NCI-H2196 (cell line): ENCODE measurements around the gene OR14K1.
"Not testable (repeated sequence)": the region's sequence is repeated elsewhere in the genome, so short reads cannot be mapped to it uniquely, and the experiment has no call there.

Experiments used
- DNase-seq: peaks from one replicate; lab custom pipeline; 2025; ENCODE audit not compliant: unreplicated experiment; lab: John Stamatoyannopoulos, UW

The OR14K1 gene, protein sequence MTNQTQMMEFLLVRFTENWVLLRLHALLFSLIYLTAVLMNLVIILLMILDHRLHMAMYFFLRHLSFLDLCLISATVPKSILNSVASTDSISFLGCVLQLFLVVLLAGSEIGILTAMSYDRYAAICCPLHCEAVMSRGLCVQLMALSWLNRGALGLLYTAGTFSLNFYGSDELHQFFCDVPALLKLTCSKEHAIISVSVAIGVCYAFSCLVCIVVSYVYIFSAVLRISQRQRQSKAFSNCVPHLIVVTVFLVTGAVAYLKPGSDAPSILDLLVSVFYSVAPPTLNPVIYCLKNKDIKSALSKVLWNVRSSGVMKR

DNA sequence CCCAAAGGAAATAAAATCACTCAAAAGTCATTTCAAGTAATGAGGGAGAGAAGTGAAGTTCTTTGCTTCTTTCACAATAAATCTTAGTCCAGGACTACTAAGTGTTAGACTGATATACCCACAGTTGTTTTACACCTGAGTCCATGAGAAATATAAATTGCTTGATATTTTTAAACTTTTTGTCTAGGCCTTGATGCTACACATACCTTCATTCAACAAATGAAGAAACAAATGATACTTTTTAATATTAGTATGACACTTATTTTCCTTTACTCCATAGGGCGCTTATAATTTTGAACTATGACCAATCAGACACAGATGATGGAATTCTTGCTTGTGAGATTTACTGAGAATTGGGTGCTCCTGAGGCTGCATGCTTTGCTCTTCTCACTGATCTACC is at the start of gene OR14K1:
OR14K1 (plus strand) TSS at position 301 of the 400 bp plus-strand sequence; CDS start at position 301, 0 bp downstream.
- DNase-seq: no peak

- DNase-seq: no peak
These were observed 37.1 kb upstream of the OR14K1 start for GRCh38 chr1:247701338-247701737.

- not testable (repeated sequence) for DNase-seq
These were observed 27.7 kb upstream of the OR14K1 start for GRCh38 chr1:247710681-247711080.

- no peak for DNase-seq
These were observed 24.7 kb upstream of the OR14K1 start for GRCh38 chr1:247713753-247714152.

DNA sequence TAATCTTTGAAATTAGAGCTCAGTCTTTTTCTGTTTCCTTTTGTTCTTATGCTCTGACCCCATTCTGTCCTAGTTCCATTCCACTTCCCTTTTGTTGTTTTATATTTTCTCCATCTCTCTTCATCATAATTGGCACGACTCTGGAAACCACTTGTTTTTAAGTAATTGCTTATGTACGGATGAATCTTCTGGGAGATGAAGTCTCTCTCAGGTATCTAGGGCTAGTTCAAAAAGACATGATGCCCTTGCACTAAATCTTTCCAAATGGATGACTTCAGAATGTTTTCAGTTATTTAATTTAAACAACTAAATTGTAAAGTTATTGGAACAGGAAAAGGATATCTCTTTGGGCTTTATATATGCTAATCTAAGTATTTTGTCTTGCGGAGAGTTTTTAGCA is 21.9 kb upstream of the OR14K1 start, which contains the start of gene OR6F1:
OR6F1 (minus strand) TSS at position 101 of the 400 bp plus-strand sequence. CDS start 3,891 bp downstream, outside the sequence.
- DNase-seq: no peak

DNA sequence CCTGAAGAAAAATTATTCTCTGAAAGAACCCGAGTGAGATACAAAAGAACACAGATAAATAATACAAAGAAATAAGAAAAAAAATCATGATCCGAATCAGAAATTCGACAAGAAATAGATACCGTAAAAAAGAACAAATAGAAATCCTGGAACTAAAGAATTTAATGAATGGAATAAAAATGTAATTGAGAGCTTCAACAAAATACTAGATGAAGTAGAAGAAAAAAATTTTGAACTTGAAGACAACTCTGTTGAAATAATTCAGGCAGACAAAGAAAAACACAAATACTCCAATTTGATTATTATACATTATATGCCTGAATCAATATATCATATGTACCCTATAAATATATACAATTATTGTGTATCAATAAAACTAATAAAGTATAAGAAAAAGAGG is 17.2 kb upstream of the OR14K1 start:
- no peak for DNase-seq

- no peak for DNase-seq
These were observed 2.3 kb downstream of the OR14K1 start for GRCh38 chr1:247740721-247741120.

DNA sequence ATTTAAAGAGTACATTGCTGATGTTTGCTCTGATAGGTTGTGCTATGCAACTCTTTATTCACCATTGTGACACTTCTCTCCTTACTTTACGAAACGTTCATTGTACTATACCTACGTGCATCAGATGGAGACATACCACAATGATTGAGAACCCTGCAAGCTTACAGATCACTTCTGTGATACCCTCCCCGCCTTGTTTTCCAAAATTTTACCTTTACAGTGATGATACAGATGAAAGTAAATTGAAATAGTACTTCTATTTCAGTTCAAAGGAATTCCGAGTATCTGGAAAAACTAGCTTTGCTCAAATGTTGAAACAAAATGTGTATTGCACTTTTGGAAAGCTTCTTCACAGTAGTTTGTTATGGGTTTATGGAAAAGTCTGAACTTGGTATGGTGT is 3.3 kb downstream of the OR14K1 start:
- DNase-seq: no peak

- not testable (repeated sequence) for DNase-seq
These were observed 3.9 kb downstream of the OR14K1 start for GRCh38 chr1:247742215-247742760.

DNA sequence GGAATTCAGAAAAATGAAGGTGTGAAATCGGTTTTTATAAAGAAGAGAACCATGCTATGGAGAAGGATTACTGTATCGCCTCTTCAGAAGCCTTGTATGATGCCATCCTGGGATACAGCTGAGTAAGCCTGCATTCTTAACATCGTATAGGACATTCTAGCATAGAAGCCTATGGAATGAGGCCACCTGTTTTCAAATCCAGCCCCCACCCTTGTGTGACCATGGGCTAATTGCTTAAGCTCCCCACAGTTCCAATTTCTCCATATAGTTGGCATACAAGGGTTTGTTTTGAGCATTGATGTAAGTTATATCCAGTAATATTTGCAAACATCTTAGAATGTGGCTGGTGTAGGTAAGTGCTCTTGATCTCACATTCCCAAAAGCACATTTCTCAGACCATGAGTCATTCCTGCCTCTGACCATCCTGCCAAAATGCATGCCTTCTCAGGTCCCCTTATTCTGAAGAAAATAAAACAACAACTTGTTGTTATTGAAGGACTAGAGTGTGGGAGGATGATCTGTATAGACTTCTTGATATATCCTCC is 8.0 kb downstream of the OR14K1 start:
- no peak for DNase-seq

DNA sequence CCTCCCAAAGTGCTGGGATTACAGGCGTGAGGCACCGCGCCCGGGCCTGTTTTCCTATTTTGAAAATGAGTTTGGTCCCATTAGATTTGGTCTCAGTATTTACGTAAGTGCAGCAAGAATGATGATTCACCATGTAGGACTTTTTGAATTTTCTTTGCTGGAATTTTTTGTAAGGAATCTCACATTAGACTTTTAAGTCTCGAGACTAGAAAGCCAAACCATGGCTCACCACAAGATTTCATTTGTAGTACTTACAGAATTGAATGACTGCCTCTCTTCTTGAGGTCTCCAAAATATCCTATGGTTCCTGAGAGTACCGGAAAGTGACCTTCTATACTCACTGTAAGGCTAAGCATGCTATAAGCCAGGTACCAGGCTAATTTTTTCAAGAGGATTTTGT is 9.2 kb downstream of the OR14K1 start:
- DNase-seq: no peak

DNA sequence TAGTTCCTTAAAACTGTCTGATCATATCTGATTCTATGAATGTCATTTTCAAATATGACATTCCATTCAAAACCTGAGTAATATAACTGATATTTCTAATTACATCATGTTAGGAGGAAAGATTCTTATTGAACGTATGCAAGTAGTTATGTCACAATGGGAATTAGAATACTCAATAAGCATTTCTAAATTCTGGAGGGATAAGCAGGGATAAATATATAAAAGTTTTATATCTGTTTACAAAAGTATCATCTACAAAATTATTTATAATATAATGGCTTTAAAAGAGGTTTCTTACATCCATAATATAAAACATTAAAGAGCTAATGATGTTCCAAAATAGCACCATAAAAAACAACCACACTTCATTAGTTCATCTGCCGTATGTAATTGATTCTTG is 9.6 kb downstream of the OR14K1 start, which contains the start of gene OR14A2:
OR14A2 (minus strand) TSS at position 101 of the 400 bp plus-strand sequence.
- DNase-seq: no peak

DNA sequence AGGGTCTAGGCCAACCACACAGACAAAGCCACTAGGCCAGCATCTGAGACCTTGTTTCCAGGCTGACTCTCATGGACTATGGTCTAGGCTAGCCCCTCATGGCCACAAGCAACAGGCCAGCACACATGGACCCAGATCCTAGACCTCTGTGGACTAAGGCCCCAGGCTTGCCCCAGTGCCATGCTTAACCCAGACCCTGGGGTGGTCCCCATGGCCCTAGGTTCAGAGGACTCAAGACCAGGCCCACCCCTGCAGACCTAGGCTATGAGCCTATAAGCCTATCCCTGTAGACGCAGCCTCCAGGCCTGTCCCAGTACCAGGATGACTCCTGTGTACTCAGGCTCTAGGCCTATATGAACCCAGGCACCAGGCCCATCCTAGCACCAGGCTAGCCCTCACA is 11.5 kb downstream of the OR14K1 start:
- no peak for DNase-seq

DNA sequence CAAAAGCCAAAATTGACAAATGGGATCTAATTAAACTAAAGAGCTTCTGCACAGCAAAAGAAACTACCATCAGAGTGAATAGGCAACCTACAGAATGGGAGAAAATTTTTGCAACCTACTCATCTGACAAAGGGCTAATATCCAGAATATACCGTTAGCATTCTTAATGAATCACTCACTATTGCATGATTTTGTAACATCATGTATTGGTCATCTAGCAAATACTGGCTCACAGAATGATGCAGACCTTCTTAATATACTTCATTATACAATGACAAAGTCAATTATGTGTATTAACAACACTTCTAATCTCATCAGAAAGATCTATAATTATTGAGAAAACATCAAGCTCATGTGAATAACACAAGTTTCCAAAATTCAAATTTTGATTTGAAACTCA is 15.9 kb downstream of the OR14K1 start:
- not testable (repeated sequence) for DNase-seq

DNA sequence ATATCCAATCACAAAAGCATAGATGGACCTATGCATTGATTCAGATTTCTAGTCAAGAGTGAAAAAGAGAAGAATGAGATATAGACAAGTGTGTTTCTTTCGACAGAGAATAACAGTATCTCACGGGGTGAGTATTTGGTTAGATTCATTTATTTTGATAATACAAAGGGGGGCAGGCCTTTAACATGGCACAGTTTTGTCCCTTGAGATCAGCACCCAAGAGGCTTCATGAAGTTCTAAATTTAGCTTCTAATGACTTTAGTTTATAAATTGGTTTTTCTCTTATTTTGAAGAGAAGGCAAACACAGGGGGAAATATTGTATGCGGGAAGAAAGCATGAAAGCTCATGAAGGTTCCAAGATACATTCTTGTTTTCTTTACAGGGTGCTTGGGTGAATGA is 22.0 kb downstream of the OR14K1 start, which contains the start of gene OR1C1:
OR1C1 (minus strand) TSS at position 101 of the 400 bp plus-strand sequence. CDS start 2,150 bp downstream, outside the sequence.
- DNase-seq: no peak

- DNase-seq: no peak
These were observed 31.2 kb downstream of the OR14K1 start for GRCh38 chr1:247769603-247770002.
